Activated CD4-positive, alpha-beta T cell treated with anti-CD3 and anti-CD28 coated beads, Interleukin-10, Interleukin-2, amounts not matched to agents 100 ng/mL and 50 ng/mL, durations not matched to agents 16 hours and 8 hours (primary cell): ENCODE measurements around the gene FOXO6.
A peak's percentile ranks its signal among the peaks of the same experiment; 100 is the strongest.

Source experiments
- DNase-seq: peaks from one replicate; pipeline ENCODE4 v3.0.0-alpha.2; 2020

Gene FOXO6

DNA sequence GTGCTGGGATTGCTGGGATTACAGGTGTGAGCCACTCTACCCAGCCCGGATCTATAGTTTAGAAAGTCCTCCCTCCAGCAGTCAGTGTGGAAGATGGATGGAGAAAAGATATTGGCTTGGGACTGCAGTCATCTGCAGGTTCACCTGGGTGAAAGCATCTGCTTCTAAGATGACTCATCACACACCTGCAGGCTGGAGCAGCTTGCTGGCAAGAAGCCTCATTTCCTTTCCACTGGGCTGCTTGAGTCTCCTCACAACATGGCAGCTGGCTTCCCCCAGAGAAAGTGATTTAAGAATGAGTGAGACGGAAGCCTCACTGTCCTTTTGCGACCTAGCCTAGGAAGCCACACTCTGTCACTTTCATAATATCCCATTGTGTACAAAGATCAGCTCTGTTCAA lies 50.0 kb downstream of the FOXO6 start:
- no peak for DNase-seq

- no peak for DNase-seq
Measured at GRCh38 chr1:41412748-41413147, 51.5 kb downstream of the FOXO6 start.

DNA sequence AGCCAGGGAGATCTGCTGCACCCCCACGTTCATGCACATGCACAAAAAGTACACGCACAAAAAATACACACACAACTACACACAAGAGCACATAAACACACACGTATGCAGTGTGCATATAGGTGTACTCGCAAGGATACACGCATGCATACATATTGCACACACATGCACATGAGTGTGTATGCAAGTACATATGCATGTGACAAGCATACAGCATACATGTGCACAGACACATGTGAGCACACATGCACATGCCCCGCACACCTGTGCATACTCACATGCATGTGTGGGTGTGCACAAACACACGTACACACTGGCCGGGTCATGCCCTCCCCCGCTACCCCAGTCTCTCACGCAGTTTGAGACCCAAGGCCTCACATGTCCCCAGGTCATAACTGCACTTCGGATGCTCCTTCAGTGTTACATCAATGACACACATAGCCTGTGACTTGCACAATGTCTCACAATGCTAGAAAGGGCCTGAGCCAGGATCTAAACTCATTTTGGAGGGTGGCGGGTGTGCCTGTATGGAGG lies 52.6 kb downstream of the FOXO6 start:
- no peak for DNase-seq

DNA sequence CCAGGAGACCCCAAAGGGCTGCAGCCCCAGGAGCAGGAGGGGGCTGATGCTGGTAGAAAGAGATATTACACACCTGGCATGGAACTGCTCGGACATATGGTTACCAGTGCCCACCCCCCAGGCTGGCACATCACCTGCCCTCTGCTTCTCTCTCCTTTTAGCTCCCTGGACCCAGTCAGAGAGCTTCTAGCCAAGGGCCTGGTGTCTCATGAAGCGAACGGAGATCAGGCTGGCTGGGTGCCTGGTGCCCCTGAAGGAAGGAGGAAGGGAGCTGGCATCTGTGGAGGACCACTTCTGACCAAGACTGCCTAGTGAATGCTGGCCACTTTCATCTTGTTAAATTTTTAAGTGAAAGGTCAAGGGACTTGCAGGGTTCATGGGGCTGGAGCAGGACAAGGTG lies 53.1 kb downstream of the FOXO6 start:
- DNase-seq: no peak

- no peak for DNase-seq
Measured at GRCh38 chr1:41414716-41415306, 53.6 kb downstream of the FOXO6 start.

- DNase-seq: no peak
Measured at GRCh38 chr1:41416081-41416480, 54.8 kb downstream of the FOXO6 start.

- DNase-seq: peak; percentile 63
Measured at GRCh38 chr1:41416552-41417334, 55.5 kb downstream of the FOXO6 start.

GRCh38 chr1:41417335-41417682 lies 56.1 kb downstream of the FOXO6 start:
- no peak for DNase-seq

- no peak for DNase-seq
Measured at GRCh38 chr1:41417746-41418145, 56.5 kb downstream of the FOXO6 start.

DNA sequence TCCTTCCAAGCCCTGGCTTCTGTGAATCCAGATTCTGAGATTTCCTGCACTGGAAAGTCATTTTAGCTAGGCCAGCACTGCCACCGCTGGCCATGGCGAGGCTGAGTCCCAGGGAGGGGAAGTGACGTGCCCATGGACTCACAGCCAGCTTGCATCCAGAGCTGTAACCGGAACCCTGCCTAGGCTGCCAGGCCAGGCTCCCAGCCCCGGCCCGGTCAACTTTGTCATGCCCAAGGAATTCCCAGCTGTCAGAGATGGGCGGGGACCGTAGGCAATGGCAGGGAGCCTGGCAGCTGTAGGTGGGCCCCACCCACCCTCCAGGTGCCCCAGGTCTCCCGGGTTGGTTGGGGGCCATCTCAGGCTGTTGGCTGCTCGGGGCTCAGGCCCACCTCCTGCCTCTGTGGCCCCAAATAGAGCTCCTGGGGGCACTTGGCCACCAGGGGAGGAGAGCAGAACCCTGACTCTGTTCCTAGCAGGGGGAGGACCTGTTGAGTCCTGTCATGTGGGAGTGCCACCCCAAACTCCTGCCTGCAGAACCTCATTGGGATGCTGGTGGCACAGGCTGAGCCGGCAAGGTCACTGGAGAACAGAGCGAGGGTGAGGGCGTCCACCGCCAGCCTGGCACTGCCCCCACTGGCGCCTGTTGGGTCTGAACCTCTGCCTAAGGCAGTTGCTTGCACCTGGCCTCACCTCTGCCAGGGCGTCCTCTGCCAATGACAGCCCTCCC lies 57.8 kb downstream of the FOXO6 start:
- no peak for DNase-seq

DNA sequence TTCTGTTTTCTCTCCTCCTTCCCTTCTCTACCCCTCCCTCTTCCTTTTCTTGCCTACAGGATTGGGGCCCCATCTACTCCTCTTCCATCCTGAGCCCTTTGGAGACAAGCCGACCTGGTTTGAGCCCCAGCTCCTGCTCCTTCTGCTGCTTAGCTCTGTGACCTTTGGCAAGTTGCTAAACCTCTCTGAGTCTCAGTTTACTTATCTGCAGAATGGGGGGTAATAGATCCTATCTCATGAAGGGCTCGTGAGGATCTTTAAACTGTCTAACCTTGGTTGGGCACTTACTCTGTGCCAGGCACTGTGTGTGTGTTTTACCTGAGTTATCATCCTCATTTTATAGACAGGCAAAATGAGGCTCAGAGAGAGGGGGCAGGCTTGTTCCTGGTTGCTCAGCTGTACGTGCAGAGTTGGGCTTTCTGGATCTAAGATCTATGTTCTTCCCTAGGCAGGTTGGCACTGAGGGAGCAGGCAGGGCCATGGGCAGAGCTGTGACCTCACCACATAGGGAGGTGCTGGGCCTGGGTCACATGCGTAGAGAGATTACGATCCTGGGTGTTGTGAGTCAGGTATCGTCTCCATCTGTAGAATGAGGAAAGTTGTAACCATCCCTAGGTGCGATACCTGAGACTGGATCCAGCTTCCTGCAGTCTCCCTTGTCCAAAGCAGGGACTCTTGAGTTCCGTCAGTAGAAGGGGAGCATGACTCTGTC lies 58.5 kb downstream of the FOXO6 start:
- no peak for DNase-seq

DNA sequence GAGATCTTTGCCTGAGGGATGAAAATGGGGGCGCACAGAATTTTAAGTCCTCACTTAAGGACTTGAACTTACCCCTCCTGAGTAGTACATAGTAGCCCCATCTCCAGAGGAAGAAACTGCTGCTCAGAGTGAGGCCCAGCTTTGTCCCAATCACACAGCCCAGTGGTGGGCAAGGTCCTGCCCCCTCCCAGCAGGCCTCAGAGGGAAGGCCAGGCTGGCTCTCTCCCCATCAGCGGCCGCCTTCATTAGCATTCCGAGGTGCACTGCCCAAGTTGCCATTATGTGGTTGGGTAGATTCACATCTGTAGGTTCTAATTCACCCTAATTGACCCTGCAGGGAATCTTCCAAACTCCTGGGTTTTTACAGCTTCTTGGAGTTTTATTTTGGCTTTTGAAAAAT lies 59.1 kb downstream of the FOXO6 start:
- DNase-seq: no peak

- no peak for DNase-seq
Measured at GRCh38 chr1:41420860-41421259, 59.6 kb downstream of the FOXO6 start.

DNA sequence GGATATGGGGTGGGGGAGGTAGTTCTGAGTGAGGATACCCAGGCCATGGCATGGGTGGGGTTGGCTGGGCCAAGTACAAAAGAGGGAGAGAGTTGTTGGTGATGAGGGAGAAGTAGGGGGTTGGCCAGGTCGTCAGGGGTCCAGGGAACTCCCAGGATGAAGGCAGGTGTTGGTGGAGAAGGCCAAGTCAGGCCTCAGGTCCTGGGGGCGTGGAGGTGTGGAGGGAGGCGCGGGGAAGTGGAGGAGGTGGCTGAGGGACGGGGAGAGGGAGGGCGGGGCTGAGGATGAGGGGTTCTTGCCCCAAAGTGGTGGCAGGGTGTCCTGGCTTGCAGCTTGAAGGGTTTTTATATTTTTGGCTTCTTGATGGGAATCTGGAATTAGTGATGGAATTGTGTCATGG lies 61.1 kb downstream of the FOXO6 start:
- DNase-seq: no peak

DNA sequence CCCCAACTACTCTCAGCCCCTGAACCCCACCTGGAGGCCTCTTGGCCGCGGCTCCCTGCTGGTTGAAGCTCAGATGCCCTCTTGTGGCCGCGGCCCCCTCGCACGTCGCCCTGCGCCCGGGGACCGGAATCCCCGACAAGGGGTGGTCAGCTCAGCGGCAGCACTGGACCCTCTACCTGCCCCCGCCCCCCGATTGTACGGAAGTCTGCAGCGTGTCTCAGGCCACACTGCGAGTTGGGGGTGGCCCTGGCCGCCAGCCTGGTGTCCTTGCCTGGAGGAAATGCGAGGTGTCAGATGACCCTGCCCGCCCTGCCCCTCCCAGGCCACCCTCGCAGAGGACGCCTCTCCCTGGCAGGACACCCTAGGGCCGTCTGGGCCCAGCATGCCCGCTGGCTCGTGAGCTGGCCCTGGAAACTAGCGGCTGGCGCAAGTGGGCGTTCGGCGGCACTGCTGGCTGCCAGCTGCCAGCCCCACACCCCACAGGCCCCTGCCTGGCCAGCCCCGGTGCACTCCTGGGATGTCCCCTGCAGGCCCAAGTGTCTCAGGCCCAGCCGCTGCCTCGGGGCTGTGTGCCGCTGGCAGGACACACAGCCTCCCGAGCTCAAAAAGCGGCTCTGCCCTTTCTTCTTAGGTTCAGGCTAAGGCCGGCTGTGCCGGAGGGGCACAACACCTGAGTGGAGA lies 62.4 kb downstream of the FOXO6 start:
- no peak for DNase-seq

DNA sequence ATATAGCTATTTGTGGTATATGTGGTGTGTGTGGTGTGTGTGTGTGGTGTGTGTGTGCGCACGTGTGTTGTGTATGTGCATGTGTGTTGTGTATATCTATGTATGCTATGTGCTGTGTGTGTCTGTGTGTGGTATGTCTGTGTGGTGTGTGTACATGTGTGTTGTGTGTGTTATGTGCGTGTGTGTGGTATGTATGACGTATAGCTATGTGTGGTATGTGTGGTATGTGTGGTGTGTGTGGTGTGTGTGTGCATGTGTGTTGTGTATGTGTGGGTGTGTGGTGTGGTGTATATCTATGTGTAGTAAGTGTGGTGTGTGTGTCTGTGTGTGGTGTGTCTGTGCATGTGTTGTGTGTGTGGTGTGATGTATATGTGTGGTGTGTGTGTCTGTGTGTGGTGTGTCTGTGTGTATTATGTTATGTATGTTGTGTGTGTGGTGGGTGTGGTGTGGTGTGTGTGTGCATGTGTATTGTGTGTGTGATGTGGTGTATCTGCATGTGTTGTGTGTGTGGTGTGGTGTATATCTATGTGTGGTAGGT lies 63.4 kb downstream of the FOXO6 start:
- DNase-seq: no peak

DNA sequence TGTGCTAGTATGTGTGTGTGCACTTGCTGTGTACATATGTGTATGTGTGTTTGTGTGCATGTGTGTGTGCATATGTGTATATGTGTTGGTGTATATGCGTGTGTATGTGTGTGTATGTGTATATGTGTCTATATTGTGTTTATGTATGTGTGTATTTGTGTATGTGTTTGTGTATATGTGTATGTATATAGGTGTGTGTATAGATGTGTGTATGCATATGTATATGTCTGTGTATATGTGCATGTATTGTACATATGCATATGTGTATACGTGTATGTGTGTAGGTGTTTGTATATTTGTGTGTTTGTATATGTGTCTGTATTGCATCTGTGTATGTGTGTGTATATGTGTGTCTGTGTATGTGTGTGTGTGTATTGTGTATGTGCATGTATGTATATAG lies 64.1 kb downstream of the FOXO6 start:
- no peak for DNase-seq

GRCh38 chr1:41426201-41426890 lies 65.1 kb downstream of the FOXO6 start:
- DNase-seq: no peak

DNA sequence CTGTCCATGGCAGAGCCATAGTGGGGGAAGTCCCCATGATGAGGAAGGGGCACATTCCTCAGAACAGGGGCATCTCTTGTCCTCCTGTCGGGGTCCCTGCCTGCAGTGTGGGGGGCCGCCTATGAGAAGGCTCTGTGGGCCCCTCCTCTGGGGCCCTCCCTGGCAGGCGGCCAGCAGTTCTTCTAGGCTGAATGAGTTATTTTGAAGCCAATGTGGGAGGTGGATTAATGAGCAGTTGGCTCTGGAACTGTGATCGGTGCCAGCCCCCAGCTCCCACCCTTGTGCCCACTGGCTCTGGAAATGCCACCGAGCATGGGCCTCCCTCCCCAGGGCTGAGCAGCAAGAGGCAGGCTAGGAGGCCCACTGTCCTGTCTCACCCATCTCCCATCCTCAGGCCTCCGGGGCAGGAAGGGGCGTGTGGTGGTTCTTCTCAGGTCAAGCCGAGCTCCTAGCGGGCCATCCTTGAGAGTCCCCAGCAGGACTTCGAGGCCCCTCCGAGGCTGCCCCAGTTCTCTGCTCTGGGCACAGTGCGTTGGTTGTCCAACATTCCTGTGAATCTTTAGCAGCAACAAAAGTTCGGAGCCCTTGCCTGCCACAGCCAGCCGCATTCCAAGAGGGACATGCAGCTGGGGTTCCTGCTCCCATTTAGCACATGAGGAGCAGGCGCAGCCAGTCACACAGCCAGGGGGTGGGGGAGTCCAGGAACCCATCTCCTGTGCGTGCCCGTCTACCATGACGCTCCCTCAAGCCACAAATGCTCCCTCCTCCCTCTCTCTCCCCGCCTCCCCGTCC lies 66.1 kb downstream of the FOXO6 start:
- DNase-seq: no peak

DNA sequence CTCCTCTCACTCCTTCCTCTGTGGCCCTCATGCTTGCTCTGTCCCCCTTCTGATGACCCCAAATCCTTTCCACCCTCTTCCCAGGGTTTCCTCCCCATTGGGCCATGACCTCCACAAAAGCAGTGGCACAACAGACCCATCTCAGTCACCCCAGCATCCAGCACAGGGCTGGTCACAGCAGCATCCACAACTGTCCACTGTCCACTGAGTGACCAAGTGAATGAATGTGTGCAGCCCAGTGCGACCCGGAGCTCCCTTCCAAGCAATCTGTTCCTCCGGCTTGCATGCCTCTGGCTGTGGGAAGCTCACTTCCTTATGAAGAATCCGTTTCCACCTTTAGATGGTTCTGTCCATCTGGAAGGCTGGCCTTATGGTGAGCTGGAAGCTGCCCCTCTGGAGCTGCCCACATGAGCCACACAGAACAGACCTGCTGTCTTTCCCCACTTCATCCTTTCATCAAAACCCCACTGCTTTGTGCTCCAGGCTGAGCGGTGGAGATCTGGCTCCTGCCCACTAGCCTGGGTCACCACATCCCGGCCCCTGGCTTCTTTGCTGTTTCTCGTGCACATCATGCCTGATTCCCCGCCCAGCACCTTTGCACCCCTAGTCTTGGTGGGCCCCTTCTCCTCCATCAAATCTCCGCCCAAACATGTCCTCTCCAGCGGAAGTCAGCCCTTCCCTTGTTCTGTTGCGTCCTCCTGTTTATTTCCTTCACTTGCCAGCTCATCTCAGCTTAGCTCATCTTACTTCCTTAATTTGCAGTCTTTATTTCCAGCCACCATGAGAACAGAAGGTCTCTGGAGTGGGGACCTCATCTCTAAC lies 66.9 kb downstream of the FOXO6 start:
- no peak for DNase-seq
